Non-pigmented ciliary epithelial cell (primary cell): ENCODE results near the gene DCUN1D5.

Source experiments
- DNase-seq: peaks from one replicate; pipeline ENCODE4 v3.0.0-alpha.2; 2010; ENCODE audit warnings: low read depth

DCUN1D5 gene

GRCh38 chr11:103091801-103092524, at the start of gene DCUN1D5:
DCUN1D5 (minus strand) TSS chr11:103092160; CDS start chr11:103091872, 288 bp downstream.
- peak; percentile 72 for DNase-seq

- no peak for DNase-seq
These were observed 33.5 kb upstream of the DCUN1D5 start for GRCh38 chr11:103125462-103125861.

- no peak for DNase-seq
These were observed 22.9 kb upstream of the DCUN1D5 start for GRCh38 chr11:103114836-103115235.

- DNase-seq = no peak
These were observed 20.4 kb upstream of the DCUN1D5 start for GRCh38 chr11:103112364-103112763.

GRCh38 chr11:103111400-103111799, 19.4 kb upstream of the DCUN1D5 start:
- DNase-seq = no peak

GRCh38 chr11:103110391-103110790, 18.4 kb upstream of the DCUN1D5 start:
- DNase-seq = no peak

GRCh38 chr11:103109818-103110388, 17.9 kb upstream of the DCUN1D5 start:
- no peak for DNase-seq

GRCh38 chr11:103108933-103109817, 17.2 kb upstream of the DCUN1D5 start, which contains the start of gene DYNC2H1:
DYNC2H1 (plus strand) TSS chr11:103109426; CDS start chr11:103109575, 149 bp downstream.
- peak; percentile 57 for DNase-seq

GRCh38 chr11:103097279-103097678, 5.3 kb upstream of the DCUN1D5 start:
- DNase-seq = no peak

GRCh38 chr11:103091064-103091800, 728 bp downstream of the DCUN1D5 start:
- no peak for DNase-seq

GRCh38 chr11:103086461-103086860, 5.5 kb downstream of the DCUN1D5 start:
- no peak for DNase-seq

- no peak for DNase-seq
These were observed 6.1 kb downstream of the DCUN1D5 start for GRCh38 chr11:103085758-103086365.

GRCh38 chr11:103079833-103080232, 12.1 kb downstream of the DCUN1D5 start:
- DNase-seq = no peak

- no peak for DNase-seq
These were observed 13.2 kb downstream of the DCUN1D5 start for GRCh38 chr11:103078710-103079109.

- DNase-seq = no peak
These were observed 14.4 kb downstream of the DCUN1D5 start for GRCh38 chr11:103077554-103077953.

- DNase-seq = no peak
These were observed 15.6 kb downstream of the DCUN1D5 start for GRCh38 chr11:103076361-103076760.

- no peak for DNase-seq
These were observed 21.0 kb downstream of the DCUN1D5 start for GRCh38 chr11:103071008-103071407.

GRCh38 chr11:103070142-103070541, 21.8 kb downstream of the DCUN1D5 start:
- DNase-seq = no peak

GRCh38 chr11:103069367-103069766, 22.6 kb downstream of the DCUN1D5 start:
- DNase-seq = no peak

GRCh38 chr11:103067118-103067517, 24.8 kb downstream of the DCUN1D5 start:
- DNase-seq = no peak

GRCh38 chr11:103061656-103062055, 30.3 kb downstream of the DCUN1D5 start:
- DNase-seq = no peak
